GM10248 (cell line): ENCODE data around the gene PSMD12.
"Not testable (repeated sequence)": the region's sequence is repeated elsewhere in the genome, so short reads cannot be mapped to it uniquely, and the experiment has no call there.

Experiments used
- CTCF ChIA-PET: fragments of 300-600 bp; sonication (Branson Sonifier 250); formaldehyde crosslinking; extraction: SDS; loops from one replicate; lab custom pipeline; 2021; ENCODE audit warnings: antibody characterized with exemption; lab: Yijun Ruan, JAX
- POLR2A ChIA-PET: fragments of 350-650 bp; sonication (Branson Sonifier 250); formaldehyde crosslinking; extraction: SDS; loops from one replicate; lab custom pipeline; 2020; ENCODE audit warnings: antibody characterized with exemption; lab: Yijun Ruan, JAX
- DNase-seq: peaks from one replicate; pipeline ENCODE4 v3.0.0; 2012; ENCODE audit errors: extremely low spot score
- CTCF ChIP-seq: IDR thresholded peaks from 2 replicates; pipeline ENCODE4 v1.5.1; 2012; ENCODE audit warnings: mild to moderate bottlenecking, low read depth; ENCODE audit errors: extremely low read depth, missing control alignments, control extremely low read depth

The PSMD12 gene

GRCh38 chr17:67412032-67412431 is 45.7 kb upstream of the PSMD12 start:
- DNase-seq = no peak
- ChIA-PET POLR2A (no interaction called here), CTCF (interaction anchor here (1.4 kb wide), 1 partner anchor 64 kb away, joined by 4 read pairs; no protein-coding TSS in a partner anchor)
- TF ChIP-seq CTCF = no peak

- ChIA-PET CTCF (interaction anchor here (1.4 kb wide), 1 partner anchor 64 kb away, joined by 4 read pairs; no protein-coding TSS in a partner anchor), POLR2A (no interaction called here)
- no peak for DNase-seq
- TF ChIP-seq CTCF = no peak
Measured at GRCh38 chr17:67411397-67411796, 45.0 kb upstream of the PSMD12 start.

- DNase-seq, POLR2A ChIA-PET, CTCF ChIA-PET: not testable (repeated sequence)
Measured at GRCh38 chr17:67408455-67408830, 42.1 kb upstream of the PSMD12 start.

- no peak for DNase-seq
- POLR2A ChIA-PET = no interaction called here
- CTCF ChIA-PET = interaction anchor here (1.3 to 2.1 kb wide), 4 partner anchors 19 to 72 kb away, joined by 3 to 7 read pairs (median 4); no protein-coding TSS in a partner anchor
- TF ChIP-seq CTCF = no peak
Measured at GRCh38 chr17:67403483-67403882, 37.1 kb upstream of the PSMD12 start.

DNA sequence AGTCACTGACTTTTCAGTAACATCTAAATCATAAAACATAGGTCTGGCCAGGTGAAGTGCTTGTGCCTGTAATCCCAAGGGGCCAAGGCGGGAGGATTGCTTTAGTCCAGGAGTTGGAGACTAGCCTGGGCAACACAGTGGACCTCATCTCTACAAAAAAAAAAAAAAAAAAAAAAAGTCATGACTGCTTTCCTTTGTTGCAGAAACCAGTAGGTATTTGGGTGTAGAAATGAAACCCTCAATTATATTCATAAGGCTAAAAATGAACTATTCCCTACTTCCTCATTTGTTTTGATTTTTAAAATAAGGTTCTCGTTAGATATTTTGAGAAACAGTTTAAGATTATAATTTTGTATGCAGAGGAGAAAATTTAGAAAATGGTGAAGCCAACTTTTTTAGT is 36.7 kb upstream of the PSMD12 start:
- POLR2A ChIA-PET = no interaction called here
- no peak for DNase-seq
- TF ChIP-seq CTCF = no peak
- CTCF ChIA-PET = no interaction called here

- ChIA-PET POLR2A (no interaction called here), CTCF (no interaction called here)
- no peak for DNase-seq
- TF ChIP-seq CTCF = no peak
Measured at GRCh38 chr17:67401598-67402504, 35.5 kb upstream of the PSMD12 start.

- DNase-seq = no peak
- no peak for TF ChIP-seq CTCF
- CTCF ChIA-PET = no interaction called here
- POLR2A ChIA-PET = no interaction called here
Measured at GRCh38 chr17:67401106-67401505, 34.7 kb upstream of the PSMD12 start.
